Measurements from ENCODE around the gene CPN1.
"Not testable (repeated sequence)": the region's sequence is repeated elsewhere in the genome, so short reads cannot be mapped to it uniquely, and the experiment has no call there.

The CPN1 gene

GRCh38 chr10:100022403-100022802 is 59.3 kb downstream of the CPN1 start:
- DNase-seq (ENCODE audit: low read depth in 2 of 2), result no peak

DNA sequence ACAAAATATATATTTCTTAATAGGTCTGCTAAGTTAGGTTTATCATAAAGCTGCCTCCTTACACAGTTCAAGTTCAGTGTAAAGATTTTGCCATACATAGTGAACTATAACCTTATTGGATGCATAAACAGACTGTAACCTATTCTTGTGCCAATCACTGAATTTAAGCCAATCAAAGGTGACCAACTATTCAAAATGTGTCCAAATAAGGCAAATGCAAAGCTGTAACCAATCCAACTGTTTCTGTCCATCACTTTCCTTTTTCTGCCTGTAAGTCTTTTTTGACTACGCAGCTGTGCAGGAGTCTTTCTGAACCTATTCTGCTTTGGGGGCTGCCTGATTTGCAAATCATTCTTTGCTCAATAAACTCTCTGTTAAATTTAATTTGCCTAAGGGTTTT is 60.3 kb downstream of the CPN1 start:
- DNase-seq (ENCODE audit: low read depth in 2 of 2), result no peak

GRCh38 chr10:100020886-100021253 is 60.8 kb downstream of the CPN1 start:
- DNase-seq (ENCODE audit: low read depth in 2 of 2), result no peak

- DNase-seq (ENCODE audit: low read depth in 2 of 2), result no peak
Observed at GRCh38 chr10:100020142-100020885, 61.4 kb downstream of the CPN1 start.

GRCh38 chr10:100019787-100020141 is 61.9 kb downstream of the CPN1 start:
- DNase-seq (ENCODE audit: low read depth in 2 of 2), result no peak

GRCh38 chr10:100014071-100014762 is 67.5 kb downstream of the CPN1 start:
- DNase-seq (ENCODE audit: low read depth in 2 of 2), result no peak

- DNase-seq (ENCODE audit: low read depth in 2 of 2), result no peak
Observed at GRCh38 chr10:100013621-100014020, 68.0 kb downstream of the CPN1 start.

GRCh38 chr10:100011906-100012305 is 69.8 kb downstream of the CPN1 start:
- DNase-seq (ENCODE audit: low read depth in 2 of 2), result not testable (repeated sequence)

GRCh38 chr10:100009793-100010676 is 71.6 kb downstream of the CPN1 start, which contains the start of gene DNMBP:
Gene DNMBP, minus strand, starts transcription at chr10:100009947. Its CDS starts 37,823 bp downstream, at chr10:99972124.
- peak; percentile 70 to 74 for DNase-seq (ENCODE audit: low read depth in 2 of 2)

- peak; percentile 8 to 17 for DNase-seq (ENCODE audit: low read depth in 2 of 2)
Observed at GRCh38 chr10:100009283-100009792, 72.3 kb downstream of the CPN1 start.

- no peak for DNase-seq (ENCODE audit: low read depth in 2 of 2)
Observed at GRCh38 chr10:100008708-100009282, 72.9 kb downstream of the CPN1 start.

DNA sequence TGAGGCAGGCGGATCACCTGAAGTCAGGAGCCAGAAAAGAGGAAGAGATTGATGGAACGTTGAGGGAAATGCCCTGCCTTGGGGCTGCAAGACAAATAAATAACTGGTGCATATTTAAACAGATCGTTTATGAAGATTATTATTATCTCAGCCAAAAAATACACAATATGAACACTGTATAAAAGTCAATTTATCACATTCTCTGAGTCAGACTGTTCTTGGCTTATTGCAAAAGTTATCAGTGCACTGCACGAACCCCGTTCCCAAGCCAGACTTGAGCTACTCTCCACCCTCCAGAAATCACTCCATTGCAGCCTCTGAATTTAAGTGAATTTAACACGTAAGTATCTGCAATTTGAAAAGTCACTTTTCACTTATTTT is 73.5 kb downstream of the CPN1 start:
- DNase-seq (ENCODE audit: low read depth in 2 of 2), result no peak

- no peak for DNase-seq (ENCODE audit: low read depth in 2 of 2)
Observed at GRCh38 chr10:100007231-100008141, 74.2 kb downstream of the CPN1 start.

- no peak for DNase-seq (ENCODE audit: low read depth in 2 of 2)
Observed at GRCh38 chr10:100006243-100006886, 75.3 kb downstream of the CPN1 start.

- DNase-seq (ENCODE audit: low read depth in 2 of 2), result no peak
Observed at GRCh38 chr10:100004805-100005510, 76.7 kb downstream of the CPN1 start.

DNA sequence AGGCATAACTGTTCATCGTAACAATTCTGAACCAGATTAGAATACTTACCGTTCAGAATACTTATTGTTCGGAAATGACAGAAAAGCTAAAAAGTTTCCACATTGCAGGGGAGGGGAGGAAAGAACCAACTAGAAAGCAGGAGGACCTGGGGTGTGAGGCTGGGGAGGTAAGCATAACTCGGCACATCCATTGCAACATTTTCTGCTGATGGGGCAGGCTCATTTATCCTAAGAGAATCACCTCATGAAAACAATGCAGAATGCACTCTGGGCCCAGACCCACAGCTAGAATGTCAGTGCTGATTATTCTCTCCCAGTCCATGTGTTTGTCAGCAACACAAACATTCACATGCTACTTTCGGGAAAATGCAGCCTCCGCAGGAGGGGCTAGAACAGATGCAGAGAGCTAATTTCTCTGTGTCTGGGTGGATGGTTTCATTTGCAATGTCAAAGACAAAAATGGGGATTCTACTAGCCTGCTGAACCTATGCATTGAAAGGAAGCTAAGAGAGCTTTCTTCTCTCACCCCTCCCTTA is 81.5 kb downstream of the CPN1 start:
- no peak for DNase-seq (ENCODE audit: low read depth in 2 of 2)

GRCh38 chr10:99999319-100000108 is 82.2 kb downstream of the CPN1 start:
- no peak for DNase-seq (ENCODE audit: low read depth in 2 of 2)

GRCh38 chr10:99998889-99999288 is 82.8 kb downstream of the CPN1 start:
- DNase-seq (ENCODE audit: low read depth in 2 of 2), result no peak
